ENCODE results near the gene CHI3L1.

- no peak for TF ChIP-seq CTCF (IDR thresholded peaks at IDR 0.05)
- no peak for TF ChIP-seq EP300 (IDR thresholded peaks at IDR 0.05; ENCODE audit: low read depth)
Observed at GRCh38 chr1:203131548-203132200, 54.8 kb downstream of the CHI3L1 start.

All from transverse colon (tissue), 3 donors.